ENCODE measurements around the gene TIMP2. TPM values are rescaled to one million over a fixed set of nuclear protein-coding genes. Genes with fewer than 3 reads are reported as not detected.
"Not testable (repeated sequence)": the region's sequence is repeated elsewhere in the genome, so short reads cannot be mapped to it uniquely, and the experiment has no call there.

Gene TIMP2
- total RNA-seq, 1 experiment from 2014 or later = 147 TPM

DNA sequence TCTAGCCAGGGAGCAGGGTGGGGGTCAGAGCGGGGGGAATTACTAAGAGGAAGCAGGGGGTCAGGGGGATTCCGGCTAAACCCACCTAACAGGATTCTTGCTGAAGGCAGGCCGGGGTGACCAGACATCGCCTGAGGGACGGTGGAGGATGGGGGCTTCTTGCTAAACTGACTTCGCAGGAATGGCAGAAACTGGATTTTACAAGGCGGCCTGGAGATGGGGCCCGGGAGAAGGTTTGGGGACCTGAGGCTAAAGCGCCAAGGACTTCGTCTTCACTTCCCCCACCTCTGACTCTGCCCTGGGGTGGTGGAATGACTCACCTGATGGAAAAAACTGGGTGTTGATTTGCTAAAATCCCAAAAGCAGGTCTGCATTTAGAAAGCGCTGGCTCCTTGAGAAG, 31.1 kb upstream of the TIMP2 start:
- DNase-seq (ENCODE audit: low read depth) = no peak

GRCh38 chr17:78954684-78955083, 29.5 kb upstream of the TIMP2 start:
- no peak for DNase-seq (ENCODE audit: low read depth)

DNA sequence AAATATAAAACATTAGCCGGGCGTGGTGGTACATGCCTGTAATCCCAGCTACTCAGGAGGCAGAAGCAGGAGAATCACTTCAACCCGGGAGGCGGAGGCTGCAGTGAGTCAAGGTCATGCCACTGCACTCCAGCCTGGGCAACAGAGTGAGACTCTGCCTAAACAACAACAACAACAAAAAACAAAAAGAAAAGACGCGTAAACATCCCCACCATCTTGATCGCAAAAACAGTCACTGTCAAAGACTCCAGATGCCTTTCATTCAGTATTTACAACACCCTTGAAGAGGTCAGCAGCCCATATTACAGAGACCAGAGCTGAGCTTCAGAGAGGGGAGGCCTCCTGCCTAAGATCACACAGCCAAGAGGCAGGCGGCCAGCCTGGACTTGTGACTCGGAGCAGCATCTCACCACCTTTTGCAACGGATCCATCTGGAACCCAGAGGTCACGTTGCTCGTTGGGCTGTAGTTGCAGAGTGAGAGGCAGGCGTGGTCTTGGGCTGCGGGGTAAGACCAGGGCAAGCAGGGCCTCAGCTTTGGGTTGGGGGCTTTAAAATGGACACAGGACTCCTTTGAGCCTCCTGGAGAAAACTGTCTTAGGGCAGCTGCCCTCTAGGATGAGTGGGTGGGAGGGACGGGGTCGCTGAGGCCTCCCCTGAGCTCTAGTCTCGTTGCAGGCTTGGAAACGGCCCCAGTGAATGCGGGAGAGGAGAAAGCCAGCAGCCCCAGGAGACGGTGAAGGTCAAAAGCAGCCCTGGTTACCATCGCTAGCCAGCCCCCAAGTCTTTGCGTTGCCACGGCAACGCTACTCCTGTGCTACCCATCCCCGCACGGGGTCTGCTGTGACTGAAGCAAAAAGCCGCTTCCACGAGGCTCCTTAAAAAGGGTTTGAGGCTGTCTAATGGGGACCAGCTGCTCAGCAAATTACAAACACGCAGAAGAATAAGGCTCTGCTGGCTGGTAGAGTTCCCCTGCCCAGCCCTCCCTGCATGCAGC, 28.5 kb upstream of the TIMP2 start:
- DNase-seq (ENCODE audit: low read depth) = no peak

DNA sequence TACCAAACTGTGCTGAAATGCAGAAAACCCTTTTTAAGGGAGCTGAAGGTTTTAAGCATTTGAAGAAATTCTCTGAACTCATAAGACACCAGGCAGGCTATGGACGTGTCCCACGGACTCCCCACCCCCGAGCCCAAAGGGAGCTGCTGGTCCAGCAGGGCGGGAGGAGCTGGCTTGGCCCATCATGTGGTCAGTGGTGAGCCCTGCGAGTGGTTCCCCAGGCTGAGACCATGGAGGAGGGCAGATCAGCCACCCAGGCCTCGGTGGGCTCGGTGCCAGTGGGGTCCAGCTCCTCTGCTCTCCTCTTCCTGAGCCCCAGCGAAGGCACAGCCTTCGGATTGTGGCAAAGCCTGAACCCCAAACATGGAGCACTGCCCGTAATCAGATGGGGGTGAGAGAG, 27.5 kb upstream of the TIMP2 start:
- DNase-seq (ENCODE audit: low read depth) = no peak

GRCh38 chr17:78951967-78952551, 26.9 kb upstream of the TIMP2 start:
- no peak for DNase-seq (ENCODE audit: low read depth)

- no peak for DNase-seq (ENCODE audit: low read depth)
Observed at GRCh38 chr17:78950870-78951269, 25.7 kb upstream of the TIMP2 start.

- DNase-seq (ENCODE audit: low read depth) = no peak
Observed at GRCh38 chr17:78947235-78948149, 22.3 kb upstream of the TIMP2 start.

DNA sequence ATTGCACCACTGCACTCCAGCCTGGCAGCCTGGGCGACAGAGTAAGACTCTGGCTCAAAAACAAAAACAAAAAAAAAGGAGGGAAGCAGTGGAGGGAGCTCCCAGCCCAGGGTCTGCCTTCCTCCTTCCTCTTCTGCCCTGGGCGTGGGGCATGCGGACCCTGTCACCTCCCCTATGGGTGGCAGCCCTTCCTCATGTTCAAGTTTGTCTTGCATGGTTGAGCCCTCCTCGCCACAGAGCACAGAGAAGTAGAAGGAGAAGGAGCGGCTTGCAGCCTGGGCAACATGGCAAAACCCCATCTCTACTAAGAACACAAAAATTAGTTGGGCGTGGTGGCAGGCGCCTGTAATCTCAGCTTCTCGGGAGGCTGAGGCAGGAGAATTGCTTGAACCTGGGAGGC, 21.4 kb upstream of the TIMP2 start:
- DNase-seq (ENCODE audit: low read depth) = no peak

DNA sequence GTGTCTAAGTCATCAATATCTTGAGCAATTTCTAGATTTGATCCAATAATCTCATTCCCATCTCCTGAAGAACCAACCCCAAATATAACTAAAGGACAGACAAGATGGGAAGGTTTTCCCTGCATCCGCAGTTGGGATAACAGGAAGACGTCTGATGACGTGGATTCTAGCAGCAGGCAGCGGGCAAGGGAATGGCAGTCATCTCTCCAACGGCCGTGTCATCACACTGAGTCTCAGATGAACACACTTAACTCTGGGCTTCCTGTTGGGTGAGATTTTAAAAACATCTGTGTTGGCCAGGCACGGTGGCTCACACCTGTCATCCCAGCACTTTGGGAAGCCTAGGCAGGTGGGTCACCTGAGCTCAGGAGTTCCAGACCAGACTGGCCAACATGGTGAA, 20.9 kb upstream of the TIMP2 start:
- DNase-seq (ENCODE audit: low read depth) = no peak

GRCh38 chr17:78945455-78945854, 20.3 kb upstream of the TIMP2 start:
- DNase-seq (ENCODE audit: low read depth) = not testable (repeated sequence)

GRCh38 chr17:78944956-78945355, 19.8 kb upstream of the TIMP2 start:
- DNase-seq (ENCODE audit: low read depth) = no peak

- no peak for DNase-seq (ENCODE audit: low read depth)
Observed at GRCh38 chr17:78944026-78944425, 18.8 kb upstream of the TIMP2 start.

- no peak for DNase-seq (ENCODE audit: low read depth)
Observed at GRCh38 chr17:78940708-78941107, 15.5 kb upstream of the TIMP2 start.

DNA sequence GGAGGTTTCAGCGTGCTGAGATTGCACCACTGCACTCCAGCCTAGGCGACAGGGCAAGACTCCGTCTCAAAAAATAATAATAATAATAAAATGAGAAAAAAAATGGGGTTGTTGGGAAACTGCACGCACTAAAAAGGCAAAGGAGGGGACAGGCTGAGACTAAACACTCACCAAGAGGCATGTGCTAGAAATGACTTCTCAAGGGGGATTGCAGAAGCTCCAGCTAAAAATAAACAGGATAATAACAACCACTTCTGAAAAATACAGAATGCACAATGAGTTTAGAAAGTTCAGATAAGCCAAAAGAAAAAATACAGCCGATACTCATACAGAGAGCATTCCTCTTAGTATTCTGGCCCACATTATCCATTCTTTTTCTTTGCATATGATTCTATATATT, 15.1 kb upstream of the TIMP2 start:
- DNase-seq (ENCODE audit: low read depth) = no peak

DNA sequence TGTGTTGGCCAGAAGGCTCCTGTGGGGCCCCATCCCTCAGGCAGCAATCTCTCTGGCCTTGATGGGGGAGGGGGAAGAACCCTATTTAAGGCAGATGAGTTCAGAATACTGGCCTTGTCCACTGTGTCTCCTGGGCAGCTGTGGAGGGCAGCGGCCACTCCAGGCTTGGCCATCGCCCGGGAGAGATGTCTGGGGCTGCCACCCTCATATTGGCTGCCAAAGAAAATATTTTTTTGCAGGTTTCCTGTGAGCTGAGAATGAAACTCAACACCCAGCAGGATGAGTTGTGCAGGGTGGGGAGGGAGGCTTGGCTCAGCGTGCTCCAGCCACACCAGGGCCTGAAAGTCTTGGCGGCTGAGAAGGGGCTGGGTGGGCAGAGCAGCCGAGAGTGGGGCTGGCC, 14.4 kb upstream of the TIMP2 start:
- peak; percentile 34 for DNase-seq (ENCODE audit: low read depth)

- no peak for DNase-seq (ENCODE audit: low read depth)
Observed at GRCh38 chr17:78937561-78937960, 12.4 kb upstream of the TIMP2 start.

- peak; percentile 98 for DNase-seq (ENCODE audit: low read depth)
Observed at GRCh38 chr17:78935419-78936323, 10.5 kb upstream of the TIMP2 start.

DNA sequence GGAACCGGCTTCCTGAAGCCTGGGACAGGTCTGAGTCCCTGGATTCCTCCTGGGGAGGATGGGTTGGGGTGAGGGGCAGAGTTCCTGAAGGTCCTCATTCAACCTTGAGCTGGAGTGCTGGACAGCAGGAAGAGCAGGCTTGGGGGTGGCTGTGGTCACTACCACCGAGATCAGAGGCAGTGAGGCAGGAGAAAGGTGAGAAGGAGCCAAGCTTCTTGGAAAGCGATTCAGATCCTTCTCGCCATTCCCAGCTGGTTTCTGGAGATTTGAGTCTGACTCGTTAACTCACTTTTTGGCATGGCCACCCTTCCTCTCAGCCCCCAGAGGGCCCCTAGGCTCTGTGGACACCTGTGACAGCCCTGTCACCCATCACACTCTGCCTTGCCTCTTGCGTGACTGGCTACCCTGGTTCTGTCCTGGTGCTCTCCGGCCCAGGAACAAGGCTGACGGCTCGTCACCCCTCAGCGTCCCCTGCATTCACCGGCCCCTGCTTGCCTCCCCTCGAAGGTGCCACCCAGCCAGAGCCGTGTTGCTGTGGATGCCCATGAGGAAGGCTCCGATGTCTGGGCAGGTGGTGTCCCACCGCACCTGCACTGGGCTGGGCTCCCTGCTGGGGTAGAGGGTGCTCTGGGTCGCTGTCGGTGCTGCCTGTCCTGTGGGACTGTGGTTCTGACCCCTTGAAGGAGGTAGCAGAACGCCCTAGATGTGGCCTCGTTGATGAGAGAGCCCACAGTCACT, 9.7 kb upstream of the TIMP2 start:
- DNase-seq (ENCODE audit: low read depth) = peak; percentile 53

- peak; percentile 97 for DNase-seq (ENCODE audit: low read depth)
Observed at GRCh38 chr17:78933959-78934568, 8.9 kb upstream of the TIMP2 start.

Data from RPMI7951 (cell line).